ENCODE data around the gene FRS3.

Gene FRS3

GRCh38 chr6:41790045-41790444 is 10.3 kb upstream of the FRS3 start:
- no peak for DNase-seq (ENCODE audit: low spot score)

DNA sequence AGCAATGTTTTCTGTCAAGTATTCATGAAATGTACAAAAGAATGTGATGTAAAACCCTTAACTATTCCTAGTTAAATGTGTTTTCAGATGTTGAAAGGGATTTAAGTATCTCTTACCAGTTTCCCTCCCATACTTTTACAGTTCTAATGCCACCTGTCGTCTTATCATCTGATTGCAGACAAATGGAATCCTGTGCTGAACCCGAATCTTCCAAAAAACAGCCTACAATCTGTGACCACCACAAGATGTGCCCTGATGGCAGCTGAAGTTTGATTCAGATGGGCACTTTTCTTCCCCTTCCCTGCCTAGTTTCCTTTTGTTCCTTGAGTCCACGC is 9.7 kb upstream of the FRS3 start:
- no peak for DNase-seq (ENCODE audit: low spot score)

DNA sequence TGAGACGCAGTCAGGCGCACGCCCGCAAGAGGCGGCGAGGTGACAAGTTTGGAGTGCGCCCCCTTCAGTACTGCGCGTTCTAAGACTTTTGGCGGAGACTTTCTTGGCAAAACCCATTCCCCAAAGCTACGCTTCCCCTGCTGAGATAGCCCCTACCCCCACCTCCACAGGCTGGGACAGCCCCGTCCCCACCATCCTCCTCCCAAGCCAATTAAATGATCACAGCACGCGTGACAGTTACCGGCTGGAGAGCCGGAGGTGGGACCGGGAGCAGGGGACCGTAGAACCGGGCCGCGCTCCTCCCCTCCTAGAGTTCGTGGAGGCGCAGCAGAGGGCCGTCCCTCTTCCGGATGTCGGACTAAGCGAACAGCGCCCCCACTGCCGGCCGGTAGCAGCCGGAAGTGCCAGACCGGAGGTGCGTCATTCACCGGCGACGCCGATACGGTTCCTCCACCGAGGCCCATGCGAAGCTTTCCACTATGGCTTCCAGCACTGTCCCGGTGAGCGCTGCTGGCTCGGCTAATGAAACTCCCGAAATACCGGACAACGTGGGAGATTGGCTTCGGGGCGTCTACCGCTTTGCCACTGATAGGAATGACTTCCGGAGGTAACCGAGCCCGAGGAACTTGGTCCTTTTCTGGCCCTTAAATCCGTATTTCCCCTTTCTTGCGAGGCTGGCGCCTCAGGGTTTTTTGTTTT is 7.7 kb upstream of the FRS3 start, which contains the start of gene TOMM6:
Gene TOMM6, plus strand, starts transcription at position 476 of the 699 bp plus-strand sequence. Its CDS starts 4 bp downstream, at position 480.
- DNase-seq (ENCODE audit: low spot score) = peak; percentile 93

- peak; percentile 84 for DNase-seq (ENCODE audit: low spot score)
Observed at GRCh38 chr6:41786451-41787218, 6.9 kb upstream of the FRS3 start.

- DNase-seq (ENCODE audit: low spot score) = no peak
Observed at GRCh38 chr6:41785689-41786450, 6.2 kb upstream of the FRS3 start.

- no peak for DNase-seq (ENCODE audit: low spot score)
Observed at GRCh38 chr6:41785254-41785653, 5.6 kb upstream of the FRS3 start.

DNA sequence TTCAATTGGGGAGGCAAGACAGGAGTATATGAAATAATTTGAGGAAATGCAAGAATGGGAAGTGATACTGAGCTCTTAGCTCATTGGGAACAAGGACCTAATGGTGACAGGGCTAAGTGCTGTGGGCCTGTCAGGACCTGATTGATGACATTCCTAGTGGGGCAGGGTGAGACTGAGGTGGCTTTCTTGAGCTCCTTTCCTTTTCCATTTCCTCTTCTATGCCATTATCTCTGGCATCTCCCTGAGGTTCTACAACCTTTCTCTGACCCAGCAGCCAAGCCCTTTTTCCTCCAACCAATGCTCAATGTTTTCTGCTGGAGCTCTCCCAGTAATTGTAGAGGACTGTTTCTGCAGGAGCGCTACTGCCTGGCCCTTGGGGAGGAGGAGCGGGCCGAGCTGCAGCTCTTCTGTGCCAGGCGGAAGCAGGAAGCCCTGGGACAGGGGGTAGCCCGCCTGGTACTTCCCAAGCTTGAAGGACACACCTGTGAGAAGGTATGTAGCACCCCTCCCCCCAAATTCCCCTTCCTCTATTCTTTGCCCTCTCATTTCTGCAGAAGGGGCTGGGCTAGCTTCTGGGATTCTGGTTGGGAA is 5.0 kb upstream of the FRS3 start:
- no peak for DNase-seq (ENCODE audit: low spot score)

GRCh38 chr6:41783106-41783780 is 3.5 kb upstream of the FRS3 start:
- no peak for DNase-seq (ENCODE audit: low spot score)

DNA sequence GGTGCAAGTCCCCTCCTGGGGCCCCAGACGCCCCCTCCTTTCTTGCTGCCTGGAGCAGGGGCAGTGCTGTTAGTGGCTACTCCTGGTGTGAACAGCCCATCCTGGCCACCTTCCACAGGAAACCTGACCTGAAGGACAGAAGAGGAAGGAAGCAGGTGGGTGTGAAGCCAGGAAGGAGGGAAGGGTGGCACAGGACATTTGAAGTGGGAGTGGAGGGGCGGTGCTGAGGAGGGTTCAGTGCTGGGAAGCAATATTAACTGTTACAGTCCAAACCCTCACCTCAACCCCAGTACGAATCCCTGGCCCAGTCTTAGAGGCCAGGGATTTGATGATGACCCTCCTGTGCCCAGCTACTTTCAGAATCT is 1.6 kb upstream of the FRS3 start:
- DNase-seq (ENCODE audit: low spot score) = no peak

- no peak for DNase-seq (ENCODE audit: low spot score)
Observed at GRCh38 chr6:41780551-41781365, 1.1 kb upstream of the FRS3 start, which contains the start of gene PRICKLE4. TSS of gene PRICKLE4 (plus strand) at chr6:41780782. CDS start at chr6:41783474, 2,692 bp downstream.

DNA sequence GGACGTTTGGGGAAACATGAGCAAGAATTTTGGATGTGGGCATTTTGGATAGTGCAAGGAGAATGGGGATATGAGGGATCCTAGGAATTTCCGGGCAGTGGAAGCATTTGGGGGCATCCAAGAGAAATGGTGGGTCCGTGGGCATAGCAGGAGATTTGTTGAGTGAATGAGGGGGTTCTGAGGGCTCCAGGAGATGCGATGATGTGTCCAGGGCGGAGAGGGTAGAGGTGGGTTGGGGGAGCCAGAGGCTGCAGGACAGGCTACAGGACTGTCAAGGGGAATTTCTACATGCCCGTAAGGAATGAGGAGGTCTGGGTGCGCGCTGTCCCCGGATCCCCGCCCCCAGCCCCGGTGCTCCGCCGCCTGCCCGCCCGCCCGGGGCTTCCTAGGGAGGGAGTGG is 364 bp downstream of the FRS3 start:
- DNase-seq (ENCODE audit: low spot score) = no peak

DNA sequence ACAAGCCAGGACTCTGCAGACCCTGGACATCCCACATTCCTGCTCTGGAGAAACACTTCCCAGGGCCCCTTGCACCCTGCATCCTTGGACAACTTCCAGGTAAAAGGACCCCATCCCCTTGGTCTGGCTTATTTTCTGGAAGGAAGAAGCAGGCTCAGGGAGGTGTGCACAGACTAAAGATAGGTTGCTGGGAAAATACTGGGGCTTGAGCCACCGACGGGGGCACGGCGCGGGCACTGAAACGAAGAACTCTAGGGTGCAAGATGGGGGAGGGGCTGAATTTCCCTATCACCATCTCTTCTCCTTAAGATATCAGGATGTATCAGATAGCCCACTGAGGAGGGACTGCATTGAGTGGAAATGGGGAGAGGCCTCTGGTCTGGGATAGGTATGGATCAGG is 805 bp downstream of the FRS3 start:
- DNase-seq (ENCODE audit: low spot score) = no peak

- no peak for DNase-seq (ENCODE audit: low spot score)
Observed at GRCh38 chr6:41777551-41778285, 2.0 kb downstream of the FRS3 start.

DNA sequence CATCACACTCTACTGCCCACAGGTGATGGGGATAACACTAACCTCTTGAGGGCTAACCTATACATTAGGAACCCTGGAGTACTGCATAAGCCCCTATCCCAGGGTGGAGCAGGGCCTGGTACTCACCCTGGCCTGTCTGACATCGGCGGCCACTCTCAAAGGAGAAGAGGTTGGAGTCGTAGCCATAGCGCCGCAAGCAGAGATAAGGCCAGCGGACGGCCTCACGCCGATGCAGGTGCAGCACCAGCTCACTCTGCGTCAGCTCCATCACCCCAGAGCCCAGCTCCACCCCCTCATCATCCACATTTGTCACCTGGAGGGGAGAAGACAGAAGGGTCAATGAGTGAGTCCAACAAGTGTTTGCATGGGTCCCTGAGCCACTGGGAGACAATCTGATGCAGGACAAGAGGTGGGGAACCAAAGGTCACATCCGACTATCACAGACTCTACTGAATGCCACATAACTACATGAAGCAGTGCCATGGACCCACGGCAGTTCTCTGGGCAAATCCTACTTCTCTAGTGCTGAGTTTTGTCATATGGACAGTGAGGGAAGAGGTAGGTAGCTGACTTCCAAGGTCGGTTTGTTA is 4.3 kb downstream of the FRS3 start:
- no peak for DNase-seq (ENCODE audit: low spot score)

DNA sequence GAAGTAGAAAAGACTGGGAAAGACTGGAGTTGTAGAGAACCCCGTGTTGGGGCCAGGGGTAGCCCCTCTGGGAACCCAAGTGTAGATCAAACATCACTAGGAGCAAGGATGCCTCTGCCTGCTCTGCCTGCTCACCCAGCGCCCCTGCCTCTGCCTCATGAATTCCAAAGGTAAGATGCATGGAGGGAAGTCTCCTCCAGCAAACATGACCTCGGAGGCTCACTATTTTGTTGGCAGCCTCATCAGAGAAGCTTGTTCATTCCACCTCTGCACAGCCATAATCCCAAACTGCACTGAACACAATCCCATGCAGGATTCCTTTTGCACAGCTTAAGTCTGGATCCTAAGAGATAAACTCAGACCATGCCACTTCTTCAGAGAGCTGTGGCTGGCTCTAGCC is 4.9 kb downstream of the FRS3 start:
- DNase-seq (ENCODE audit: low spot score) = no peak

- no peak for DNase-seq (ENCODE audit: low spot score)
Observed at GRCh38 chr6:41771058-41771983, 8.4 kb downstream of the FRS3 start.

- no peak for DNase-seq (ENCODE audit: low spot score)
Observed at GRCh38 chr6:41770381-41771057, 9.2 kb downstream of the FRS3 start.

GRCh38 chr6:41769376-41769775 is 10.3 kb downstream of the FRS3 start:
- no peak for DNase-seq (ENCODE audit: low spot score)

All from CD4-positive, alpha-beta T cell treated with Interleukin-6 at 100 ng/mL for 8 hours (primary cell).